ENCODE measurements around the gene KCTD17. TPM values are rescaled to one million over a fixed set of nuclear protein-coding genes. Genes with fewer than 3 reads are reported as not detected.

KCTD17 gene
- total and polyA plus RNA-seq, 12 donors, result 6.9 to 49.2 (median 16.4) TPM

- Histone ChIP-seq H3K9me3 (no peaks in the 10 kb centered on the region), H3K27ac (no peak overlapping the region), H3K4me3 (no peak overlapping the region), H3K4me1 (peaks cover 6 to 36% (median 24%) of the 10 kb centered on the region in 9 donors), H3K27me3 (no peaks in the 10 kb centered on the region), H3K36me3 (peaks cover 0 to 52% (median 11%) of the 10 kb centered on the region in 9 donors)
- WGBS, 2 donors, result 95 to 96% methylated on average over 20 of the region's 20 CpGs
- intact Hi-C loops (cut with DNase I), result no loop called here
- DNase-seq (no peak), ATAC-seq (no peak)
- TF ChIP-seq CTCF (IDR thresholded peaks at IDR 0.05), result no peak
Observed at GRCh38 chr22:37054600-37055365, 3.2 kb downstream of the KCTD17 start.

DNA sequence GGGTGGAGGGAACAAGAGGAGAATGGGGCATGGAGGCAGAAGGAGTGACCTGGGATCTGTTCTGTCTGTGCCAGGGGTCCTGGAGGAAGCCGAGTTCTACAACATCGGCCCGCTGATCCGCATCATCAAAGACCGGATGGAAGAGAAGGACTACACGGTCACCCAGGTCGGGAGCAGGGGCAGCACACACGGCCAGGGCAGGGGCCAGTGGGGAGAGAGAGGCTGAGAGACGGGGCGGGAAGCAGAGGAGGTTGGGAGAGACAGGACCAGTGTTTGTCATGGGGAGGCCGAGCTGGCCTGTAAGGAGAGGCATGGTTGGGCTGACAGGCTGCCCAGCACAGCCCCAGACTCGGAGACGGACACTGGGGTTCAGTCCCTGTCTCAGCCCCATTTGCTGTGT, 4.7 kb downstream of the KCTD17 start:
- Histone ChIP-seq H3K27ac (no peak overlapping the region), H3K9me3 (no peaks in the 10 kb centered on the region), H3K36me3 (peaks cover 0 to 67% (median 11%) of the 10 kb centered on the region in 9 donors), H3K4me3 (no peak overlapping the region), H3K27me3 (no peaks in the 10 kb centered on the region), H3K4me1 (peaks cover 6 to 26% (median 23%) of the 10 kb centered on the region in 9 donors)
- no peak for TF ChIP-seq CTCF (IDR thresholded peaks at IDR 0.05)
- intact Hi-C loops (cut with DNase I), result no loop called here
- peak in 1 of 2 donors; percentile 0 for DNase-seq
- WGBS, 2 donors, result 96 to 97% methylated on average over 13 of the region's 13 CpGs
- no peak for ATAC-seq

DNA sequence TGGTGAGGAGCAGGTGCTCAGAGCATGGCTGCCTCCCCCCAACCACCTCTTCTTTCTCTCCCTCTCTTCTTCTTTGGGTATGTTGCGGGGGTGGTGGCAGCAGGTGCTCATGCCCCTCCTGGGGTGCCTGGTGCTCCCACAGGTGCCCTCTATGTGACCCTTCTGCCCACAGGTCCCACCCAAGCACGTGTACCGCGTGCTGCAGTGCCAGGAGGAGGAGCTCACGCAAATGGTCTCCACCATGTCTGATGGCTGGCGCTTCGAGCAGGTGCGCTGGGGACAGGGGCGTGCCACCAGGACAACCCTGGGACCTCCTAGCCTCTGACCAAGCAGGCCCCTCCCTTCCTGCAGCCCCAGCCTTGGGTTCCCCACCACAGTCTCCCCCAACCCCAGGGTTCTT, 5.7 kb downstream of the KCTD17 start:
- Histone ChIP-seq H3K4me1 (peaks cover 6 to 19% (median 18%) of the 10 kb centered on the region in 9 donors), H3K9me3 (no peaks in the 10 kb centered on the region), H3K4me3 (no peak overlapping the region), H3K36me3 (peaks cover 0 to 74% (median 11%) of the 10 kb centered on the region in 9 donors), H3K27me3 (no peaks in the 10 kb centered on the region), H3K27ac (no peak overlapping the region)
- no peak for ATAC-seq
- intact Hi-C loops (cut with DNase I), result no loop called here
- no peak for TF ChIP-seq CTCF (IDR thresholded peaks at IDR 0.05)
- peak in 1 of 2 donors; percentile 5 for DNase-seq
- WGBS, 2 donors, result 81 to 85% methylated on average over 8 to 9 of the region's 9 CpGs

DNA sequence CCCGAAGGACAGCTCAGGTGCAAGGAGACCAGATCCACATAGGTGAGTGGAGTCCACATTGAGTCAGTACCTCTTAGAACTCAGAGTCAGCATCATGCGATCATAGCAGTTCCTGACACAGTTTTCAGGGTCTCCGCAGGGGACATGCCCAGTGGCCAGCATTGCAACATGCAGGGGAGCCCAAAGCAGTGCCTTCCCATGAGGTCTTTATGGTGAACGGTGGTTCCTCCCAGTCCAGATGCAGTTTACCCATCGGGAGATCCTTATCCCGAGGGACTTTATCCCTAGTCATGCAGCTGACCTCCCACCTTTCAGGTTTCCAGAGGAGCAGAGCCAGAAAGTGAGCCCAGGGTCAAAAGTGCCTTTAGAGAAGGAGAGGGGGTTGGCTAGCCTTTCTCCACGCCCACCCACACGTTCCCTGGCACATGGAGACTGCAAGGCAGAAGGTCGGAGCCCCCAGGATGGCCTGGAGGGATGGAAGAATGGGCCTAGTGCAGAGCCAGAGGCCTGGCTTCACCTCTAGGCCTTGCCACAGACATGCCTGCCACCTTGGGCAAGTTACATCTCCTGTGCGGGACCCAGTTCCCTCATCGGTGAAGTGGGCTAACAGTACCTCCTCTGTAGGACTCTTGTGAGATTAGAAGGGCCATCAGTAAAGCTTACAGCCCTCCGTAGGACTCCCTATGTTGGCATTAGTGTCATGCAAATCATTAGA, 6.4 kb downstream of the KCTD17 start:
- H3K36me3 ChIP-seq, result peaks cover 0 to 74% (median 11%) of the 10 kb centered on the region in 9 donors
- intact Hi-C loops (cut with DNase I), result no loop called here
- H3K27me3 ChIP-seq, result no peaks in the 10 kb centered on the region
- 84 to 93% methylated on average over 12 of the region's 12 CpGs for WGBS, 2 donors
- H3K27ac ChIP-seq, result no peak overlapping the region
- H3K4me1 ChIP-seq, result peaks cover 4 to 11% (median 11%) of the 10 kb centered on the region in 9 donors
- no peak for ATAC-seq
- H3K4me3 ChIP-seq, result no peak overlapping the region
- H3K9me3 ChIP-seq, result no peaks in the 10 kb centered on the region
- DNase-seq, result peak in 1 of 2 donors; percentile 9
- no peak for TF ChIP-seq CTCF (IDR thresholded peaks at IDR 0.05)
